SK-N-SH (cell line): ENCODE data around the gene GZMH. TPM values are rescaled to one million over a fixed set of nuclear protein-coding genes. Genes with fewer than 3 reads are reported as not detected.
"Not testable (repeated sequence)": the region's sequence is repeated elsewhere in the genome, so short reads cannot be mapped to it uniquely, and the experiment has no call there.

Source experiments
- CTCF ChIA-PET: fragments of 300-600, 350-600 bp; formaldehyde crosslinking; extraction: SDS; loops from one replicate; lab custom pipeline; 2021; lab: Yijun Ruan, JAX
- POLR2A ChIA-PET: fragments of 350-600 bp; sonication (Branson Sonifier 250); formaldehyde crosslinking; extraction: SDS; loops from one replicate; lab custom pipeline; 2020; ENCODE audit warnings: antibody characterized with exemption, inconsistent platforms; lab: Yijun Ruan, JAX
- DNase-seq: peaks from one replicate; pipeline ENCODE4 v3.0.0; 2012
- H2AFZ ChIP-seq: fragments of 200-600 bp; sonication (generic); 2 replicates; pipeline ENCODE4 v1.8.1; 2016; ENCODE audit warnings: antibody characterized with exemption, mild to moderate bottlenecking, low read depth
- H3F3A ChIP-seq: fragments of 200-600 bp; sonication (generic); replicated peaks from 2 replicates; pipeline ENCODE3; 2016; ENCODE audit warnings: antibody characterized with exemption, mild to moderate bottlenecking; ENCODE audit not compliant: insufficient read depth
- H3K27ac ChIP-seq, 2 experiments: fragments of 200-500 bp in 1 of 2; fragments of 200-600 bp in 1 of 2; sonication (Bioruptor generic) in 1 of 2; sonication (generic), shearing (Covaris generic) in 1 of 2; 2 replicates each; pipeline versions ENCODE4 v1.5.1 to v1.6.1; 2014 to 2016; ENCODE audit warnings: low read depth in 2 of 2, inconsistent platforms in 1 of 2, low read length in 1 of 2, mild to moderate bottlenecking in 1 of 2, mixed read lengths in 1 of 2
- H3K27me3 ChIP-seq: fragments of 200-600 bp; sonication (generic), shearing (Covaris generic); 2 replicates; pipeline ENCODE4 v1.6.1; 2016; ENCODE audit warnings: mixed run types; ENCODE audit not compliant: insufficient read depth
- H3K36me3 ChIP-seq, 2 experiments: fragments of 200-500 bp in 1 of 2; fragments of 200-600 bp in 1 of 2; sonication (Bioruptor generic) in 1 of 2; sonication (generic) in 1 of 2; replicated peaks in 1 of 2; 2 replicates each; pipeline versions ENCODE3 to v1.5.1; 2014 to 2016; ENCODE audit warnings: low read length in 1 of 2, mild to moderate bottlenecking in 1 of 2; ENCODE audit not compliant: insufficient read depth in 2 of 2, control insufficient read depth in 1 of 2
- H3K4me1 ChIP-seq, 2 experiments: fragments of 200-500 bp in 1 of 2; fragments of 200-600 bp in 1 of 2; sonication (Bioruptor generic) in 1 of 2; sonication (generic), shearing (Covaris generic) in 1 of 2; 2 replicates each; pipeline versions ENCODE4 v1.5.1 to v1.6.1; 2014 to 2016; ENCODE audit warnings: low read depth in 1 of 2, low read length in 1 of 2, mixed run types in 1 of 2; ENCODE audit not compliant: insufficient read depth in 2 of 2, control insufficient read depth in 1 of 2
- H3K4me2 ChIP-seq: fragments of 200-600 bp; sonication (generic), shearing (Covaris generic); 2 replicates; pipeline ENCODE4 v1.6.1; 2017; ENCODE audit warnings: mixed run types
- H3K4me3 ChIP-seq, 2 experiments: fragments of 200-500 bp in 1 of 2; fragments of 200-600 bp in 1 of 2; sonication (Bioruptor generic) in 1 of 2; sonication (generic), shearing (Covaris generic) in 1 of 2; 2 replicates each; pipeline versions ENCODE4 v1.5.1 to v1.8.1; 2014 to 2016; ENCODE audit warnings: low read depth in 2 of 2, inconsistent platforms in 1 of 2, low read length in 1 of 2, mild to moderate bottlenecking in 1 of 2, mixed read lengths in 1 of 2, moderate library complexity in 1 of 2
- H3K79me2 ChIP-seq: fragments of 200-600 bp; sonication (generic); 2 replicates; pipeline ENCODE4 v1.8.1; 2017; ENCODE audit warnings: mild to moderate bottlenecking; ENCODE audit not compliant: insufficient read depth
- H3K9ac ChIP-seq: fragments of 200-600 bp; sonication (generic); 2 replicates; pipeline ENCODE4 v1.6.1; 2017; ENCODE audit warnings: mixed run types
- H3K9me2 ChIP-seq: fragments of 200-600 bp; sonication (generic); 2 replicates; pipeline ENCODE4 v1.6.1; 2017; ENCODE audit warnings: mixed run types
- H3K9me3 ChIP-seq: fragments of 200-600 bp; sonication (generic); 2 replicates; pipeline ENCODE4 v1.6.1; 2017; ENCODE audit warnings: mixed run types, mild to moderate bottlenecking, moderate library complexity
- H4K20me1 ChIP-seq: fragments of 200-600 bp; sonication (generic); 2 replicates; pipeline ENCODE4 v1.6.1; 2017; ENCODE audit warnings: mild to moderate bottlenecking, mixed run types; ENCODE audit not compliant: insufficient read depth
- CTCF ChIP-seq: fragments of 200-600 bp; sonication (generic); IDR thresholded peaks from 2 replicates; pipeline ENCODE4 v1.6.1; 2017; ENCODE audit warnings: antibody characterized with exemption, mild to moderate bottlenecking, moderate library complexity
- EP300 ChIP-seq, 2 experiments: IDR thresholded peaks; 2 replicates each; pipeline versions ENCODE4 v1.4.0 to v1.6.1; 2012; ENCODE audit warnings: borderline replicate concordance in 1 of 2, low read depth in 1 of 2, low read length in 1 of 2
- REST ChIP-seq: IDR thresholded peaks from 2 replicates; pipeline ENCODE4 v1.6.1; 2012; ENCODE audit warnings: mild to moderate bottlenecking, low read depth, low read length, moderate library complexity
- USF2 ChIP-seq: fragments of 150-350 bp; IDR thresholded peaks from 2 replicates; pipeline ENCODE4 v1.6.1; 2017; ENCODE audit warnings: antibody characterized with exemption, low read length, low read depth, borderline replicate concordance
- ZBTB33 ChIP-seq: IDR thresholded peaks from 2 replicates; pipeline ENCODE4 v1.4.0; 2012; ENCODE audit warnings: low read depth, borderline replicate concordance
- WGBS: methylation state at CpG from one replicate; pipeline ENCODE4 v1.1.6; 2017; ENCODE audit warnings: low lambda C conversion rate; 5-methylcytosine and 5-hydroxymethylcytosine counted together
- polyA plus RNA-seq, 3 experiments: library from polyadenylated mRNA; depleted of rRNA; stranded (reverse); fragments of >200 nt; gene quantifications; 2 replicates each; pipeline ENCODE4 v1.2.3, GENCODE V29; 2012

The GZMH gene
- polyA plus RNA-seq (2012; rRNA removed): not detected in 2 replicates
- polyA plus RNA-seq (2012; cell fraction: cytosol; rRNA removed): not detected in 2 replicates
- polyA plus RNA-seq (2012; cell fraction: nucleus; rRNA removed): not detected in 2 replicates

GRCh38 chr14:24609655-24610344 is at the start of gene GZMH:
Gene GZMH, minus strand, starts transcription at chr14:24609685. Its CDS starts 72 bp downstream, at chr14:24609613.
- Histone ChIP-seq H3F3A (no peaks in the 10 kb centered on the region), H4K20me1 (no peaks in the 10 kb centered on the region), H3K4me1 (no peaks in the 10 kb centered on the region), H3K9me2 (no peaks in the 10 kb centered on the region), H3K79me2 (no peaks in the 10 kb centered on the region), H3K4me3 (no peak within 1 kb of the TSS), H3K9me3 (no peaks in the 10 kb centered on the region), H3K36me3 (no peaks in the 10 kb centered on the region), H3K27me3 (no peaks in the 10 kb centered on the region), H3K4me2 (no peak within 1 kb of the TSS), H3K9ac (no peak within 1 kb of the TSS), H2AFZ (no peak within 1 kb of the TSS), H3K27ac (no peak within 1 kb of the TSS)
- TF ChIP-seq EP300 (IDR thresholded peaks at IDR 0.05; ENCODE audit: borderline replicate concordance in 1 of 2, low read depth in 1 of 2, low read length in 1 of 2) (no peak), REST (no peak)
- CTCF ChIA-PET: interaction anchor here (1.0 kb wide), 1 partner anchor 16 kb away, joined by 3 read pairs; no protein-coding TSS in a partner anchor
- POLR2A ChIA-PET: no interaction called here
- DNase-seq: no peak
- WGBS: 0% methylated on average over 2 of the region's 2 CpGs

GRCh38 chr14:24648361-24648760 is 38.9 kb upstream of the GZMH start:
- DNase-seq, H3K27ac ChIP-seq, H3F3A ChIP-seq, H4K20me1 ChIP-seq, H3K4me1 ChIP-seq, H3K4me3 ChIP-seq, H3K4me2 ChIP-seq, H3K36me3 ChIP-seq, POLR2A ChIA-PET, H3K9me3 ChIP-seq, H2AFZ ChIP-seq, H3K9me2 ChIP-seq, H3K9ac ChIP-seq, CTCF ChIA-PET, H3K27me3 ChIP-seq, H3K79me2 ChIP-seq: not testable (repeated sequence)
- WGBS: 0% methylated on average over 1 of the region's 1 CpG

- Histone ChIP-seq H2AFZ (no peak overlapping the region), H3K4me3 (no peak overlapping the region), H3K79me2 (no peaks in the 10 kb centered on the region), H3K4me1 (no peaks in the 10 kb centered on the region), H3F3A (no peaks in the 10 kb centered on the region), H3K9me2 (no peaks in the 10 kb centered on the region), H3K27ac (no peak overlapping the region), H3K27me3 (no peaks in the 10 kb centered on the region), H3K9ac (no peak overlapping the region), H3K4me2 (no peak overlapping the region), H3K36me3 (no peaks in the 10 kb centered on the region), H3K9me3 (no peaks in the 10 kb centered on the region), H4K20me1 (no peaks in the 10 kb centered on the region)
- 2% methylated on average over 3 of the region's 3 CpGs for WGBS
- no peak for DNase-seq
- POLR2A ChIA-PET: no interaction called here
- CTCF ChIA-PET: no interaction called here
- TF ChIP-seq REST: no peak
- no peak for TF ChIP-seq ZBTB33
- no peak for TF ChIP-seq CTCF
- no peak for TF ChIP-seq USF2
Observed at GRCh38 chr14:24639905-24640304, 30.4 kb upstream of the GZMH start.
